Heart right ventricle (tissue), 16 donors: ENCODE data around the gene MFNG. TPM values are rescaled to one million over a fixed set of nuclear protein-coding genes. Genes with fewer than 3 reads are reported as not detected.

Source experiments
- ATAC-seq, 8 donors: fragments of 200-7000 bp; cut with Tn5 transposase; one replicate each; pipeline ENCODE4 v1.9.1; 2020; ENCODE audit warnings: mild to moderate bottlenecking in 8 of 8, moderate library complexity in 8 of 8, moderate number of reproducible peaks in 1 of 8
- DNase-seq, 2 donors: peaks; one replicate each; pipeline ENCODE4 v3.0.0-alpha.2; 2020
- H3K27ac ChIP-seq, 10 donors: fragments of 200-600 bp; sonication (generic) in 2 of 10; one replicate each; pipeline versions ENCODE4 v1.5.0 to v1.8.0; 2020 to 2022; ENCODE audit warnings: mild to moderate bottlenecking in 3 of 10
- H3K27me3 ChIP-seq, 7 donors: fragments of 200-600 bp; one replicate each; pipeline ENCODE4 v1.8.0; 2021 to 2022; ENCODE audit warnings: mild to moderate bottlenecking in 2 of 7
- H3K36me3 ChIP-seq, 9 donors: fragments of 200-600 bp; sonication (generic) in 1 of 9; one replicate each; pipeline versions ENCODE4 v1.5.0 to v1.8.0; 2020 to 2022; ENCODE audit warnings: mild to moderate bottlenecking in 2 of 9
- H3K4me1 ChIP-seq, 9 donors: fragments of 200-600 bp; sonication (generic) in 1 of 9; one replicate each; pipeline versions ENCODE4 v1.5.0 to v1.8.0; 2020 to 2022; ENCODE audit warnings: mild to moderate bottlenecking in 4 of 9
- H3K4me3 ChIP-seq, 10 donors: fragments of 200-600 bp; sonication (generic) in 2 of 10; one replicate each; pipeline versions ENCODE4 v1.5.0 to v1.8.0; 2020 to 2022; ENCODE audit warnings: mild to moderate bottlenecking in 7 of 10, moderate library complexity in 2 of 10
- H3K9me3 ChIP-seq, 11 donors: fragments of 200-600 bp in 10 of 11; sonication (generic) in 2 of 11; one replicate each; pipeline versions ENCODE4 v1.5.0 to v1.8.0; 2013 to 2022; ENCODE audit warnings: mild to moderate bottlenecking in 2 of 11, control low read depth in 1 of 11, moderate library complexity in 1 of 11
- CTCF ChIP-seq, 9 donors: fragments of 200-600 bp; sonication (generic) in 2 of 9; IDR thresholded peaks; one replicate each; pipeline versions ENCODE4 v1.5.0 to v1.8.0; 2021 to 2022; ENCODE audit warnings: antibody characterized with exemption in 9 of 9, mild to moderate bottlenecking in 5 of 9, moderate library complexity in 1 of 9
- WGBS, 2 donors: extraction: QIAGEN DNeasy Blood & Tissue Kit; methylation state at CpG; one replicate each; pipeline ENCODE4 v1.1.7; 2013; ENCODE audit warnings: inconsistent platforms in 1 of 2; 5-methylcytosine and 5-hydroxymethylcytosine counted together
- intact Hi-C, 10 donors: fragments of 100-400 bp; cut with DNase I; formaldehyde crosslinking; loops; one replicate each; pipeline versions ENCODE4 v1.11.1 to v1.14.2; 2022
- polyA plus RNA-seq, 2 donors: library from polyadenylated mRNA; stranded (reverse); fragments of 200-250 nt; gene quantifications; one replicate each; pipeline ENCODE4 v1.2.3, GENCODE V29; 2013
- total RNA-seq, 10 donors: library from RNA; stranded (reverse); fragmentation: NEBNext Ultra II Directional in 3 of 10; extraction: Animal tissue kit (Norgen Biotek cat#: 25700) in 3 of 10; gene quantifications; one replicate each; pipeline versions ENCODE4 v1.2.1 to v1.2.4, GENCODE V29; 2021 to 2023
- donor health status: Arrhythmogenic right ventricular cardiomyopathy.
- donor health status: ischemic (EF 13 %, LVEDD 7.1; RV severe dilation, severe dysfunction).
- donor health status: healthy with polysubstance abuse.
- donor health status: DM: no; HTN: yes; CAD: no.
- donor health status: DM: no; HTN: no; CAD: no.
- donor health status: ischemic (EF 25% LVEDD 6.9; RV normal size, moderate dysfunction).
- donor health status: ischemic (EF 25% LVEDD 5.7; RV mildly dilated, moderate dysfunction).
- donor health status: healthy.
- donor health status: DM: yes; HTN: yes; CAD: no.
- donor health status: Ischemic cardiomyopathy.
- donor health status: ischemic (EF 35%, LVEDD 5.7; RV mildly dilated, moderate dysfunction).
- donor health status: nonischemic (EF 11% LVEDD 7.7; RV severe dilation, severe dysfunction).
- donor health status: DM: yes; HTN: yes; CAD: no.
- donor health status: PGD.
- donor health status: ischemic (EF 29% LVEDD 5.4; RV normal size, mild dysfunction).
- donor health status: nonischemic (EF 23%, LVEDD 6.1; RV moderate dilation, normal function).

Gene MFNG
- total and polyA plus RNA-seq, 12 donors: 5.1 to 19.4 (median 8.8) TPM

- H3K9me3 ChIP-seq: peaks cover 0 to 13% (median 0%) of the 10 kb centered on the region in 11 donors
- DNase-seq (no peak), ATAC-seq (no peak)
- no peak for TF ChIP-seq CTCF (IDR thresholded peaks at IDR 0.05)
- H3K36me3 ChIP-seq: no peaks in the 10 kb centered on the region
- 58 to 61% methylated on average over 15 of the region's 15 CpGs for WGBS, 2 donors
- H3K4me3 ChIP-seq: no peak overlapping the region
- H3K4me1 ChIP-seq: no peaks in the 10 kb centered on the region
- no peak overlapping the region for H3K27ac ChIP-seq
- H3K27me3 ChIP-seq: peaks cover 0 to 68% (median 48%) of the 10 kb centered on the region in 7 donors
- intact Hi-C loops: loop anchor here in 2 of 10 donors (5.0 to 10.0 kb wide), 2 partner anchors 117 to 185 kb away; no protein-coding TSS in a partner anchor
These were observed 36.7 kb downstream of the MFNG start for GRCh38 chr22:37449331-37450001.

GRCh38 chr22:37448516-37449127 lies 37.6 kb downstream of the MFNG start:
- no peak for ATAC-seq
- TF ChIP-seq CTCF (IDR thresholded peaks at IDR 0.05): no peak
- WGBS, 2 donors: 79 to 82% methylated on average over 18 of the region's 18 CpGs

GRCh38 chr22:37445501-37445900 lies 40.7 kb downstream of the MFNG start:
- TF ChIP-seq CTCF (IDR thresholded peaks at IDR 0.05): no peak
- ATAC-seq: no peak
- no peak overlapping the region for H3K4me3 ChIP-seq
- peaks cover 0 to 9% (median 3%) of the 10 kb centered on the region in 11 donors for H3K9me3 ChIP-seq
- 86 to 88% methylated on average over 9 of the region's 9 CpGs for WGBS, 2 donors
- H3K4me1 ChIP-seq: no peaks in the 10 kb centered on the region
- peaks cover 0 to 75% (median 47%) of the 10 kb centered on the region in 7 donors for H3K27me3 ChIP-seq
- intact Hi-C loops: loop anchor here in 1 of 10 donors (5.0 kb wide), 1 partner anchor 113 kb away; no protein-coding TSS in a partner anchor
- no peak overlapping the region for H3K27ac ChIP-seq
- no peak for DNase-seq
- H3K36me3 ChIP-seq: no peaks in the 10 kb centered on the region

More at GRCh38 chr22:37448516-37449127, 37.6 kb downstream of the MFNG start:
- Histone ChIP-seq H3K36me3 (no peaks in the 10 kb centered on the region), H3K4me3 (no peak overlapping the region), H3K4me1 (no peaks in the 10 kb centered on the region), H3K27me3 (peaks cover 0 to 64% (median 48%) of the 10 kb centered on the region in 7 donors), H3K27ac (no peak overlapping the region), H3K9me3 (peaks cover 0 to 13% (median 0%) of the 10 kb centered on the region in 11 donors)
- intact Hi-C loops: loop anchor here in 1 of 10 donors (5.0 kb wide), 1 partner anchor 116 kb away; no protein-coding TSS in a partner anchor
- DNase-seq: no peak

GRCh38 chr22:37443977-37444376 lies 42.2 kb downstream of the MFNG start:
- H3K27ac ChIP-seq: no peak overlapping the region
- no peaks in the 10 kb centered on the region for H3K4me1 ChIP-seq
- H3K4me3 ChIP-seq: no peak overlapping the region
- peaks cover 0 to 65% (median 35%) of the 10 kb centered on the region in 7 donors for H3K27me3 ChIP-seq
- WGBS, 2 donors: 87 to 88% methylated on average over 7 of the region's 7 CpGs
- intact Hi-C loops: no loop called here
- no peaks in the 10 kb centered on the region for H3K36me3 ChIP-seq
- ATAC-seq (no peak), DNase-seq (no peak)
- TF ChIP-seq CTCF (IDR thresholded peaks at IDR 0.05): no peak
- H3K9me3 ChIP-seq: peaks cover 0 to 12% (median 3%) of the 10 kb centered on the region in 11 donors
